GM12872 (cell line): ENCODE data around the gene COA5.

ENCODE experiments used
- CTCF ChIP-seq: IDR thresholded peaks from 3 replicates; pipeline ENCODE4 v1.5.1; 2011; ENCODE audit warnings: low read depth, mild to moderate bottlenecking, low read length, moderate library complexity; ENCODE audit not compliant: insufficient read depth

The COA5 gene

GRCh38 chr2:98617149-98617548, 8.8 kb upstream of the COA5 start:
- TF ChIP-seq CTCF, result no peak

- no peak for TF ChIP-seq CTCF
Observed at GRCh38 chr2:98615481-98615880, 7.2 kb upstream of the COA5 start.

GRCh38 chr2:98614024-98614739, 5.9 kb upstream of the COA5 start:
- no peak for TF ChIP-seq CTCF

GRCh38 chr2:98608962-98609604, 771 bp upstream of the COA5 start:
- TF ChIP-seq CTCF, result no peak

- no peak for TF ChIP-seq CTCF
Observed at GRCh38 chr2:98607741-98608115, 584 bp downstream of the COA5 start.

GRCh38 chr2:98607104-98607503, 1.2 kb downstream of the COA5 start:
- no peak for TF ChIP-seq CTCF

GRCh38 chr2:98606431-98606830, 1.9 kb downstream of the COA5 start:
- TF ChIP-seq CTCF, result no peak
